Embryonic facial prominence (tissue), 1 donor: Measurements from ENCODE around the gene TPD52L2.
"Not testable (repeated sequence)": the region's sequence is repeated elsewhere in the genome, so short reads cannot be mapped to it uniquely, and the experiment has no call there.

ENCODE experiments used
- DNase-seq: peaks from one replicate; pipeline ENCODE4 v3.0.0-alpha.2; 2016; ENCODE audit errors: extremely low spot score

Gene TPD52L2

GRCh38 chr20:63835021-63835858 lies 29.8 kb upstream of the TPD52L2 start:
- DNase-seq = no peak

DNA sequence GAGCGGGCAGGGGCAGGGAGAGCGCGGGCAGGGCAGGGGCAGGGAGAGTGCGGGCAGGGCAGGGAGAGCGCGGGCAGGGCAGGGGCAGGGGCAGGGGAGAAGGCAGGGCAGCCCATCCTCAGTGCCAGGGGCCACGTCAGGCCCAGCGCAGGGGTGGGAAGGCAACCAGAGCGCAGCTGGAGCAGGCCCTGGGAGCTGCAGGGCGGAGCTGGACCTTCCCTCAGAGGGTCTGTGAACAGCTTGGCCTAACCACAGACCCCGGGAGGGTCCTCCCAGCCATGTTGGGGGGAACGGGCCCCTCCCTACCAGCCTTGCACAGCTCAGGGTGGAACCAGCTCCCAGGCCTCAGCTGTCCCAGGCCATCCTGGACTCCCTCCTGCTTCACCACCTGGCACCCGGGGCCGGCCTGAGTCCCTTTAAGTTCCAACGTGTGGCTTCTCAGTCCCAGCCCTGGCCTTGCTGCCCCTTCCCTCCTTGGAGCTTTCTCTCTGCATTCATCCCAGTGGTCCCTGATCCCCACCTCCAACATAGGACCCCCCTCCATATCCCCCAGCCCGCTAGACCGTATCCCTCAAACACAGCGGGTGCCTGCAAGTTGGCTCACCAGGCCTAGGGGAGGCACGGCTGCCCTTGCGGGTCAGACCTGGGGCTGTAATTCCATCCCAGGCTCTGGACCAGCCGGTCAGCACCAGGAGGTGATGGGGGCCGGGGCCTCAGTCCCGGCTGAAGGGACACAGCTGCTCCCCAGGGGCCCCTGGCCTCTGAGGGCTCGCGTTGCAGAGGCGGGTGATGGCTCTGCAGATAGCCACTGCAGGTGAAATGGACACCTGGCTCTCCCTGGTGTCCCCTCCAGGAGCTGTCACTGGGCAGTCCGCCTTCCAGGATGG lies 28.4 kb upstream of the TPD52L2 start:
- no peak for DNase-seq

GRCh38 chr20:63837479-63837878 lies 27.6 kb upstream of the TPD52L2 start:
- DNase-seq = no peak

GRCh38 chr20:63839620-63840019 lies 25.4 kb upstream of the TPD52L2 start:
- DNase-seq = no peak

GRCh38 chr20:63840405-63840828 lies 24.7 kb upstream of the TPD52L2 start:
- no peak for DNase-seq

GRCh38 chr20:63842258-63842657 lies 22.8 kb upstream of the TPD52L2 start:
- DNase-seq = no peak

GRCh38 chr20:63843222-63843621 lies 21.8 kb upstream of the TPD52L2 start:
- no peak for DNase-seq

- DNase-seq = no peak
Observed at GRCh38 chr20:63843778-63844177, 21.3 kb upstream of the TPD52L2 start.

GRCh38 chr20:63844511-63844991 lies 20.5 kb upstream of the TPD52L2 start:
- no peak for DNase-seq

- no peak for DNase-seq
Observed at GRCh38 chr20:63846128-63846771, 18.8 kb upstream of the TPD52L2 start.

GRCh38 chr20:63846888-63847236 lies 18.2 kb upstream of the TPD52L2 start:
- DNase-seq = no peak

GRCh38 chr20:63847237-63848002 lies 17.6 kb upstream of the TPD52L2 start:
- no peak for DNase-seq

GRCh38 chr20:63848003-63848911 lies 16.8 kb upstream of the TPD52L2 start:
- DNase-seq = no peak

DNA sequence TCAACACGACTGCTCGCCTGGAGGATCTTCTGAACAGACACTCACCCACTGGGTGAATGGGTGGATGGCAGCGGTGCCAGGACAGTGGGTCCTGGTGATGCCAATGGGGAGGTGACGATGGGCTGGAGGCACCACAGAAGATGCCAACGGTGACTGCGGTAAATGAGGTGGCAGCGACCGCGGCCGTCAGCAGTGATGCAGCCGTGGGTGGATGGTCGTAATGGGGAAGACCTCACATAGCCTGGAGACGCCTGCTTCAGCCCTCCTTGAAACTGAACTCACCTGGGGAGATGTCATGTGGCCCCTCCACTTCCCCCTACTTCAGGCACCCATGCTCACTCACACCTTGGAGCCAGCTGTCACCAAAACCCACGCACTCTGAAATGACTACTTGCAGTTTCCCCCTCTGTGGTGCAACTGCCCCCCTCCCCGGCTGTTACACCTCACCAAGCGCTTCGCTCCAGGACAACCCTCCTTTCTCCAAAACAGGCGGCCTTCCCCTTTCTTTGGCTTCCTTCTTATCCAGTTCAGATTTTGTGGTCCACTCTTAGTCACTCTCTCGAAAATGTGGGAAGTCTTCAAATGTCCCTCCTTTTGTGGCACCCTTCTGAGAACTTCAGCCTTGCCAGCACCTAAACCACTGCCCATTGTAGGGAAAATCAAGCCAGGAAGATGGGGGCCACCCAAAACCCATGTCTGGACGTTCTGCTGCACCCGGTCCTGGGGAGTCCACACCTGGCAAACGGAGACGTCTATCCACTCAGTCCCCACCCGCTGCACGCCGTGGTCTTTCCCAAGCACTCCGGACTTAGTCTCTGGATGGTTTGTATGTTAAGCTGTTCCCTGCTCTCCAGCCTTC lies 14.2 kb upstream of the TPD52L2 start:
- no peak for DNase-seq

DNA sequence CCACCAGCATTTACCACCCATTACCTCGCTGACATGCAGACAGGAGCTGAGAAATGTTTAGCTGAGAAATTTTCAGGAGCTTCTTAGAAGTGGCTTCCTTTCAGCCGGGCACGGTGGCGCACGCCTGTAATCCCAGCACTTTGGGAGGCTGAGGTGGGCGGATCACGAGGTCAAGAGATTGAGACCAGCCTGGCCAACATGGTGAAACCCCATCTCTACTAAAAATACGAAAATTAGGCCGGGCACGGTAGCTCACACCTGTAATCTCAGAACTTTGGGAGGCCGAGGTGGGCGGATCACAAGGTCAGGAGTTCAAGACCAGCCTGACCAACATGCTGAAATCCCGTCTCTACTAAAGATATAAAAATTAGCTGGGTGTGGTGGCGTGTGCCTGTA lies 13.5 kb upstream of the TPD52L2 start:
- not testable (repeated sequence) for DNase-seq

- not testable (repeated sequence) for DNase-seq
Observed at GRCh38 chr20:63853733-63854068, 11.4 kb upstream of the TPD52L2 start.

GRCh38 chr20:63854069-63854765 lies 10.9 kb upstream of the TPD52L2 start:
- no peak for DNase-seq

DNA sequence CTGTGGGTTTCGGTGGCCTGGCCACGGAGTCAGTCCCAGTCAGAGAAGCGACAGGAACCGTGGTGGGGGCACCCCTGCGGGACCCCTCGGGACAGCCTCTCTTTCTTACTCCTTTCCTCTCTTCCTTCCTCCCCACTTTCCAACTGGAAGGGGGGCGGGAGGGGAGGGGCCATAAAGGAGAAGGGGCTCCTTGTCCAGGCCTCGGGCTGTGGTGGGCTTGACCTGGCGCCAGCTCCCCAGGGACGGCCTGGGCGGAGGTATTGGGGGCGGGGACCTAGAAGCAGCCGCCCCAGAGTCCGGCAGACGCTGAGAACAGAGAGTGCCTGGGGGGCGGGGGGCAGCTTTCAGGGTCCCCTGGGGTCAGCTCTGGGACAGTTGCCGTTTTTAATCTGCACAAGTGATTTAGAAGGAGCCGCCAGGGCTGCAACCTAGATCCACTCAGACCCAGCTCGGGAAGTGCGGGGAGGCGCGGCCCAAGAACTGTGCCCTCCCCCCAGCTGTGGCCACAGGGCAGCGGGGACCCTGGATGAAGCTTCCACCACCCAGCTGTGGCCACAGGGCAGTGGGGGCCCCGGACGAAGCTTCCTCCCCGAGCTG lies 10.2 kb upstream of the TPD52L2 start:
- no peak for DNase-seq
